ENCODE results near the gene TRMT11.

The TRMT11 gene

DNA sequence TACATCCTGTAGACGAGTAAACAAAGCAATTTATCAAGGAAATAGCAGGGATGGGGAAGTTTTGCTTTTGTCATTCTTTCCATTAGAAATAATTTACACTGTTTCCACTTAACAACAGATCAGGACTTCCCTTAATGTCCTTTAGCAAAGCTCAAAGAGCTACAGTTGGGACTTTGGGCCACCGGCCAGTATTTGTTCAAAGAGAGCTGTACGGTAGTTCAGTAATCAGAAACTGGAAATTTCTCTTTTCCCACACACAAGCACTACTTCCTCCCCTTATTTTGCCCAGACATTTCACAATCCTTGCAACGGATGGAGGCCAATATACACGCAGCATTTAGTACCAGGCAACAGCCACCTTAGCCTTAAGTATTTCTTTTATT, 41.9 kb upstream of the TRMT11 start:
- H3K9ac ChIP-seq (ENCODE audit: low read length), result no peak overlapping the region
- TF ChIP-seq EZH2phosphoT487 (conservative IDR thresholded peaks at IDR 0.05; ENCODE audit: low read length), result no peak
- TF ChIP-seq, protein P1, sequence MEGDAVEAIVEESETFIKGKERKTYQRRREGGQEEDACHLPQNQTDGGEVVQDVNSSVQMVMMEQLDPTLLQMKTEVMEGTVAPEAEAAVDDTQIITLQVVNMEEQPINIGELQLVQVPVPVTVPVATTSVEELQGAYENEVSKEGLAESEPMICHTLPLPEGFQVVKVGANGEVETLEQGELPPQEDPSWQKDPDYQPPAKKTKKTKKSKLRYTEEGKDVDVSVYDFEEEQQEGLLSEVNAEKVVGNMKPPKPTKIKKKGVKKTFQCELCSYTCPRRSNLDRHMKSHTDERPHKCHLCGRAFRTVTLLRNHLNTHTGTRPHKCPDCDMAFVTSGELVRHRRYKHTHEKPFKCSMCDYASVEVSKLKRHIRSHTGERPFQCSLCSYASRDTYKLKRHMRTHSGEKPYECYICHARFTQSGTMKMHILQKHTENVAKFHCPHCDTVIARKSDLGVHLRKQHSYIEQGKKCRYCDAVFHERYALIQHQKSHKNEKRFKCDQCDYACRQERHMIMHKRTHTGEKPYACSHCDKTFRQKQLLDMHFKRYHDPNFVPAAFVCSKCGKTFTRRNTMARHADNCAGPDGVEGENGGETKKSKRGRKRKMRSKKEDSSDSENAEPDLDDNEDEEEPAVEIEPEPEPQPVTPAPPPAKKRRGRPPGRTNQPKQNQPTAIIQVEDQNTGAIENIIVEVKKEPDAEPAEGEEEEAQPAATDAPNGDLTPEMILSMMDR (IDR thresholded peaks at IDR 0.05; ENCODE audit: insufficient read depth, low read length, poor library complexity, severe bottlenecking), result no peak
- no peak overlapping the region for H3K4me3 ChIP-seq (ENCODE audit: insufficient read depth, low read length, poor library complexity, severe bottlenecking)
- no peaks in the 10 kb centered on the region for H3F3A ChIP-seq (ENCODE audit: insufficient read depth)
- no peaks in the 10 kb centered on the region for H4K20me1 ChIP-seq (ENCODE audit: low read depth, low read length)
- H2AFZ ChIP-seq (ENCODE audit: low read depth, low read length, severe bottlenecking), result no peak overlapping the region
- H3K9me3 ChIP-seq (ENCODE audit: insufficient read depth, low read length), result no peaks in the 10 kb centered on the region
- H3K27me3 ChIP-seq (ENCODE audit: low read length), result no peaks in the 10 kb centered on the region
- H3K79me2 ChIP-seq (ENCODE audit: insufficient read depth, low read length), result no peaks in the 10 kb centered on the region
- H3K36me3 ChIP-seq (ENCODE audit: low read length), result no peaks in the 10 kb centered on the region
- H3K4me2 ChIP-seq (ENCODE audit: low read depth, low read length, poor library complexity, severe bottlenecking), result no peak overlapping the region
- H3K27ac ChIP-seq (ENCODE audit: low read depth, low read length), result no peak overlapping the region
- H3K9me2 ChIP-seq (replicated peaks; ENCODE audit: insufficient read depth, low read length), result no peaks in the 10 kb centered on the region

DNA sequence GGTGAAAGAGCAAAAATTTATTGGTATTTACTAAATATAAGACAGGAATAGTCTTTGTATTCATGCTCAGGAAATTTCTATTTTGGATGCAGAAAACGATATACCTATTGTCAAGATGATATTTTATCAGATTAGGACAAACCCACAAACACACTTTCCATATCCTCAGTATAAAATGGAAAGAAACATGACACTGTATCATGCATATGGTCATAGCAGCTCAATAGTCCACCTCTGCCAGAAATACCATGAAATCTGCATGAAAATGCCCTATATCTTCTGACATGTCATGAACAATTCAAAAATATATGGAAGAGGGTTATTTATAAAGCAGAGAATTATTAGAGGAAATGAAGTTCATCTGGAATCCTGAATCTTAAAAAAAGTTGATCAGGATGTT, 41.4 kb upstream of the TRMT11 start:
- Histone ChIP-seq H2AFZ (ENCODE audit: low read depth, low read length, severe bottlenecking) (no peak overlapping the region), H3F3A (ENCODE audit: insufficient read depth) (no peaks in the 10 kb centered on the region), H3K4me3 (ENCODE audit: insufficient read depth, low read length, poor library complexity, severe bottlenecking) (no peak overlapping the region), H3K27ac (ENCODE audit: low read depth, low read length) (no peak overlapping the region), H3K9me3 (ENCODE audit: insufficient read depth, low read length) (no peaks in the 10 kb centered on the region), H4K20me1 (ENCODE audit: low read depth, low read length) (no peaks in the 10 kb centered on the region), H3K79me2 (ENCODE audit: insufficient read depth, low read length) (no peaks in the 10 kb centered on the region), H3K36me3 (ENCODE audit: low read length) (no peaks in the 10 kb centered on the region), H3K9me2 (replicated peaks; ENCODE audit: insufficient read depth, low read length) (no peaks in the 10 kb centered on the region), H3K27me3 (ENCODE audit: low read length) (no peaks in the 10 kb centered on the region), H3K4me2 (ENCODE audit: low read depth, low read length, poor library complexity, severe bottlenecking) (no peak overlapping the region), H3K9ac (ENCODE audit: low read length) (no peak overlapping the region)
- TF ChIP-seq, protein P1 (IDR thresholded peaks at IDR 0.05; ENCODE audit: insufficient read depth, low read length, poor library complexity, severe bottlenecking), result no peak
- no peak for TF ChIP-seq EZH2phosphoT487 (conservative IDR thresholded peaks at IDR 0.05; ENCODE audit: low read length)

DNA sequence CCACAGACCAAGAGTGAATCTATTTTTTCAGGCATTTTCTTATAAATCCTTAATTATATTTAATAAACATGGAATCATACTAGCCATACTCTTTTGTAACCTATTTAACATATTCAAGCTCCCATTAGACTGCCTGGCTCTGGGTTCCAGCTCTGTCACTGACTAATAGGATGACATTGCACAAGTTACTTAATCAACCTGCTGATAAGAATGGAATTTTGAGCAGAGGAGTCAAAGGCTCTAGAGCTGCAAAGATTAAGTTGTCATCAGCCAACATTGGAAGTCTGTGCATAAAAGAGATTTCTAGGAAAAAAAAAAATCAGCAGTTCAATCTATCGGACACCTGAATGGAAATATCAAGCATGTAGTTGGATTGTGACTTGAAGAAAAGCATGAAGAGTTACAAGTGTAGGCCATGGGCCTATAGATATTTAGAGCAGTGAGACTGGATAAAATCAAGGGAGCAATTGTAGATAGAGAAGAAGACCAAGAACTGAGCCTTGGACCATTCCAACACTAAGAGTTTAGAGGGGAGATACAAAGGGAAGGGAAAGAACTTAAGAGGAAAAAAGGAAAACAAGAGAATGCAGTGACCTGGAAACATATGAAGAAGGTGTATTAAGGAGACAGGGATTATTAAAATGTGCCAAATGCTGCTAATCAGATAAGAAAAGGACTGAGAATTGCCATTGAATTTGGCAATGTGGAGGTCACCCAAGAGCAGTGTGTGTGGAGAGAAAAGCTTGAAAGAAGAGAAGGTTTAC, 40.8 kb upstream of the TRMT11 start:
- no peaks in the 10 kb centered on the region for H3F3A ChIP-seq (ENCODE audit: insufficient read depth)
- no peak overlapping the region for H2AFZ ChIP-seq (ENCODE audit: low read depth, low read length, severe bottlenecking)

More for the DNA sequence above, 40.8 kb upstream of the TRMT11 start:
- Histone ChIP-seq H3K4me3 (ENCODE audit: insufficient read depth, low read length, poor library complexity, severe bottlenecking) (no peak overlapping the region), H3K9me2 (replicated peaks; ENCODE audit: insufficient read depth, low read length) (no peaks in the 10 kb centered on the region), H4K20me1 (ENCODE audit: low read depth, low read length) (no peaks in the 10 kb centered on the region), H3K27ac (ENCODE audit: low read depth, low read length) (no peak overlapping the region), H3K79me2 (ENCODE audit: insufficient read depth, low read length) (no peaks in the 10 kb centered on the region), H3K27me3 (ENCODE audit: low read length) (no peaks in the 10 kb centered on the region), H3K9ac (ENCODE audit: low read length) (no peak overlapping the region), H3K36me3 (ENCODE audit: low read length) (no peaks in the 10 kb centered on the region), H3K9me3 (ENCODE audit: insufficient read depth, low read length) (no peaks in the 10 kb centered on the region), H3K4me2 (ENCODE audit: low read depth, low read length, poor library complexity, severe bottlenecking) (no peak overlapping the region)
- TF ChIP-seq, protein P1 (IDR thresholded peaks at IDR 0.05; ENCODE audit: insufficient read depth, low read length, poor library complexity, severe bottlenecking), result no peak
- no peak for TF ChIP-seq EZH2phosphoT487 (conservative IDR thresholded peaks at IDR 0.05; ENCODE audit: low read length)

All from SU-DHL-6 (cell line).